HG02763 (cell line): ENCODE data around the gene PRCD.
"Not testable (repeated sequence)": the region's sequence is repeated elsewhere in the genome, so short reads cannot be mapped to it uniquely, and the experiment has no call there.

Source experiments
- ATAC-seq: cut with Tn5 transposase; IDR thresholded peaks from one replicate; pipeline ENCODE4 v1.9.1; 2021; ENCODE audit warnings: mild to moderate bottlenecking, moderate library complexity; ENCODE audit not compliant: unreplicated experiment

PRCD gene

GRCh38 chr17:76525513-76525833 is 14.4 kb upstream of the PRCD start:
- ATAC-seq: not testable (repeated sequence)

DNA sequence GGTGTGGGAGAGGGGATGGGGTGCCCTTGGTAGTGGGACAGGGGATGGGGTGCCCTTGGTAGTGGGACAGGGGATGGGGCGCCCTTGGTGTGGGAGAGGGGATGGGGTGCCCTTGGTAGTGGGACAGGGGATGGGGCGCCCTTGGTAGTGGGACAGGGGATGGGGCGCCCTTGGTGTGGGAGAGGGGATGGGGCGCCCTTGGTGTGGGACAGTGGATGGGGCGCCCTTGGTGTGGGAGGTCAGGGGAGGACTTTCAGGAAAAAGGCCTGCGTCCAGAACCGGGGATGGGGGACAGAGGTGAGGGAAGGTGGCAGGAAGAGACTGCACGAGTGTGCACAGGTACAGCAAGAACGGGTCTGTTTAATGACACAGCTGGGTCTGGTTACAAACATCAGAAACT is 12.8 kb upstream of the PRCD start:
- ATAC-seq: not testable (repeated sequence)

DNA sequence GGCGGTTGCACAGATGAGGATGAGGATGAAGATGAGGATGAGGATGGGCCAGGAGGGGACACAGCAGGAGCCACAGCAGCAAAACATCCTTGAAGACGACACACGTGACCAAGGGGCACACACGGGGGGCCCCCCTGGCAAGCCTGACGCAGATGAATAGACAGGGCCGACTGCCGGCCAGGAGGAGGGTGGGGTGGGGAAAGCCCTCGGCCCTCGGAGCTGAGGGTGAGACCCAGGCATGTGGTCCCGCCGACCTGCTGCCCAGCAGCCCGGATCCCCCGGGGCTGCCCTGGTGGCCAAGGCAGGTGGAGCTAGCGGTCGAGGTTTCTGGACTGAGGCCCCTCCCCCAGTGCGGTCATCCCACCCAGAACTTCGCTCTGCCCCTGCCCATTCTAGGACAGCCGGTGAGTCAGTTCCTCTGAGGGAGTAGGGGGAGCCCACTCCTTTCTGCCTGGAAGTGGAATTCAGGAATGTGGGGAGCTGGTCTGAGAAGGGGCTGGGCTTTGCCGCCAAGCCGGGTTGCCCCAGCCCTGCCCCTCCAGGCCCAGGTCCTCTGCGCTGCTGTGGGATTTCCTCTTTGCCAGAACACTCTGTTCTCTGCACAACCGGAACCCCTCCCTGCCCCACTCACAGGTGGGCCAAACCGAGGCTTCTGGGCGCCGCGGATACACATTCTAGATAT is 12.3 kb upstream of the PRCD start:
- ATAC-seq: peak; percentile 50

DNA sequence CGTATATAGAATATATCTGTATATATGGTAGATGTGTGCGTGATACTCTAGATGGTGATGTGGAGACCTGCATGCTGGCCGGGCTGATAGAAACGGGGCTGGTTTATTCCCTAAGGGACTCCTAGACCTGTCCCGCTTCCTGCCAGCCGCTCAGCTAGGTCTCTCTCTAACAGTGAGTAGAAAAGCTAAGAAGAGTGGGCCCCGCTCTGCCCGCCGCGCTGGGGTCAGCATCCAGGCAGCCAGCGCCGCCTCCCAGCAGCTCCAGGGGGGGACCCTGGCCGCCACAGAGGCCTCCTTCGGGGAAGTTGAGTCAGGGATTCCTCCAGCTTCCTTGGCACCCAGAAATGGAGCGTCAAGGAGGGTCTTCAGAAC is 11.7 kb upstream of the PRCD start:
- ATAC-seq: peak; percentile 35

DNA sequence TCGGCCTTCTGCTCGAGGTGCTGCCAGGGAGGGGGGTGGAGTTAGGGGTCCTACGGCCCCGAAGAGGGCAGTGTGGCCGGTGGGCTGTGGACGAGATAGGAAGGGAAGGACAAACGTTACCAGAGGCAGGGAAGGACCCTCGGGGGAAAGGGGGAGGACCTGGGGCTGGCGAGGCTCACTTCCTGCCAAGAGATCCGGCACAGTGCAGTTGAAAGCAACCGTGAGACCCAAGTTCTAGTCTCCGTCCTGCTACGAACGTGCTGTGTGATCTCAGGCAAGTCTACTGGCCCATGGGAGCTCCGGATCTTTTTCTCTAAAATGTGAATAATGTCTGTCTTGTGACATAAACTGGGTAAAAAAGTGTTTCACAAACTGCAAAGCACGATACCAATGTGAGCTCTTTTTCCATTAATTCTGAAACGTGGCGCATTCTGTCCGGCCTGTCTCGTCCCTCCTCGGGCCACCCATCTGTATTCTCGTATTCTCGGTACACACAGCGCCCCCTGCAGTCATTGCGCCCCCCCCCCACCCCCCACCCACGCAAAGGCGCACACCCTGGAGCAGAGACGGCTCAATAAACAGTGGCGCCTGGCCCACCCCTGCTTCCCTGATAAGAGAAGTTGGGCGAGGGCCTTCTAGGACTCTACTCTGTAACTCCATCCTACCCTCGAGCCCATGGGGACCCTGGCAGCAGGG is 11.2 kb upstream of the PRCD start:
- ATAC-seq: no peak

GRCh38 chr17:76529224-76530094 is 10.4 kb upstream of the PRCD start:
- no peak for ATAC-seq

DNA sequence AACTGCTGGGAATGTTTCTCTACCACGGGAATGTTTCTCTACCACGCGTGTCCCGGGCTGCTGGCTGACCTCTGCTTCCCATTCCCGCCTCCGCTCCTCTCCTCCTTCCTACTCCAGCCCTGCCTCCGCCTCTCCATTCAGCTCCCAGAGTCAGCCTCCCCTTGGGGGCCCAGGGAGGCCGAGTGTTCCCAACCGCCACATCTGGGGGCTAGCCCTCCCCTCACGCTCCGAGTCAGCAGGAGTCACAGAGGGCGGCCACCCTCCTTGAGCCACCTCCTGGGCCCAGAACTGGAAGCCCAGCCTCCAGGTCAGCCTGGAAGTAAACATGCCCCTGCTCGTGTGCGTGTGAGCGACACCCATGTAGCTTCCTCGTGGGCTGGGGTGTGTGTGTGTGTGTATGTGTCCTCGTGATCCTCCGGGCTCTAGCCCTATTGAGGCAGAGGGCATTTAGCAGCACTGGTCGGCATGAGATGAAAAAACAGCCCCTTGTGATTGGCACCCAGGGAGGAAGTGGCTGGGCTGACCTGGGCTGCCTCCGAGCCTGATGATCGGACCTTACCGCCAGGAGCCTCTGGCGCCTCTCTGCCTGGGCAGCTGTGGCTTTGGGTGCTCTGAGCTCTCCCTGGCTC is 9.6 kb upstream of the PRCD start:
- no peak for ATAC-seq

GRCh38 chr17:76530811-76531485 is 8.9 kb upstream of the PRCD start:
- no peak for ATAC-seq

DNA sequence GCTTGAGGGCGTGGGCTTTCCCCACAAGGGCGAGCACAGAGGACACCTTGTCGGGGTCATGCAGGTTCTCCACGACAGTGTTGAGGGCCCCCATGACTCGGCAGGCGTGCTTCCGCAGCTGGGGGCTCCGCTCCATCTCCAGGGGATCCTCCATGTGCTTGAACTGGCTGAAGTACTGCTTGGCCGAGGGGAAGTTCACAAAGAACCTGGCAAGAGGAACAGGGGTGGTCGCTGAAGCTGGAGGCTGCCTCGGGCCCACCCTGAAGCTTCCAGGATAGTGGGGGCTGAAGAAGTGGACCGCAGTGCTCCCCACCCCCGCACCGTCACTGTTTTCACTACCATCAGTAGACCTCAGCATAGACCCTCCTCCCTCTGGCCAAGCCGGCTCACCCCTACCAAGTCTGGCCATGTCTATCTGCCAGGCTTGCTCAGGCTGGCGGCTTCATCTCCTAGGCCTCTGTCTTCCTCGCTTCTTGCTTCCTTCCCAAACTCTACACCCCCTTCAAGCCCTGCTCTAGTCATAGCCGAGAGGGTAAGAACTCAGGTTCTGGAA is 8.3 kb upstream of the PRCD start:
- no peak for ATAC-seq

DNA sequence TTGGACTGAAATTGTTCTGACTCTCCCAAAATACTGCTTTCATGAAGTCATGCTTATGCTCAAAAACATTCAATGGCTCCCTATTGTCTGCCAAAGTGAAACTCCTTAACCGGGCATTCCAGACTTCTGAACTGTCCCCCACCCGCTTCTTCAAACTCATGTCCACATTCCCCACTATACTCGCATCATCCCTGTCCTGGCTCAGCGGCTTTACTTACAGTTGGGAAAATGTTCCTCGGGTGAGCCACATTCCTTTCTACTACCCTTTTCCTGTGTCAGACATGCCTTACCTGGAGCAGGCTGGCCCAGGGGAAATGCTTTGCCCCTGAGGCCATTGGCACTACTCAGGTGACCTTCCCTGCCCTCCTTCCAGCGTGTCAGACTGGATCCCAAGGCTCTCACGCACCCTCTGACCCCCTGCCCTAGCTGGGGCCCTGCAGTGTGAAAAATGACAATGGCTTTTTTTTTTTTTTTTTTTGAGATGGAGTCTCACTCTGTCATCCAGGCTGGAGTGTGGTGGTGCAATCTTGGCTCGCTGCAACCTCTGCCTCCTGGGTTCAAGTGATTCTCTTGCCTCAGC is 7.7 kb upstream of the PRCD start:
- no peak for ATAC-seq

DNA sequence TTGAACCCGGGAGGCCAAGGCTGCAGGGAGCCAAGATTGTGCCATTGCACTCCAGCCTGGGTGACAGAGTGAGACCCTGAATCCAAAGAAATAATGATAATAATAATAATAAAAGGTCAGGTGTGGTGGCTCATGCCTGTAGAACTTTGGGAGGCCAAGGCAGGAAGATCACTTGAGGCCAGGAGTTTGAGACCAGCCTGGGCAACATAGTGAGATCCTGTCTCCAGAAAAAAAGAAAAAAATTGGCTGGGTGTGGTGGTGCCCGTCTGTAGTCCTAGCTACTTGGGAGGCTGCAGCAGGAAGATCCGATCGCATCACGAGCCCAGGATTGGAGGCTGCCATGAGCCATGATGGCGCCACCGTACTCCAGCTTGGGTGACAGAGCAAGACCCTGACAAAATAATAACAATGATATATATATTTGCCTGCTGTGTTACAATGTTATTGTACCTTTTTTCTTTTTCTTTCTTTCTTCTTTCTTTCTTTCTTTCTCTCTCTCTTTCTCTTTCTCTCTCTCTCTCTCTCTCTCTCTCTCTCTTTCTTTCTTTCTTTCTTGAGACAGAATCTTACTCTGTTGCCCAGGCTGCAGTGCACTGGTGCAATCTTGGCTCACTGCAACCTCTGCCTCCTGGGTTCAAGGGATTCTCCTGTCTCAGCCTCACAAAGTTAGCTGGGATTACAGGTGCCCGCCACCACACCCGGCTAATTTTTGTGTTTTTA is 6.0 kb upstream of the PRCD start:
- not testable (repeated sequence) for ATAC-seq

DNA sequence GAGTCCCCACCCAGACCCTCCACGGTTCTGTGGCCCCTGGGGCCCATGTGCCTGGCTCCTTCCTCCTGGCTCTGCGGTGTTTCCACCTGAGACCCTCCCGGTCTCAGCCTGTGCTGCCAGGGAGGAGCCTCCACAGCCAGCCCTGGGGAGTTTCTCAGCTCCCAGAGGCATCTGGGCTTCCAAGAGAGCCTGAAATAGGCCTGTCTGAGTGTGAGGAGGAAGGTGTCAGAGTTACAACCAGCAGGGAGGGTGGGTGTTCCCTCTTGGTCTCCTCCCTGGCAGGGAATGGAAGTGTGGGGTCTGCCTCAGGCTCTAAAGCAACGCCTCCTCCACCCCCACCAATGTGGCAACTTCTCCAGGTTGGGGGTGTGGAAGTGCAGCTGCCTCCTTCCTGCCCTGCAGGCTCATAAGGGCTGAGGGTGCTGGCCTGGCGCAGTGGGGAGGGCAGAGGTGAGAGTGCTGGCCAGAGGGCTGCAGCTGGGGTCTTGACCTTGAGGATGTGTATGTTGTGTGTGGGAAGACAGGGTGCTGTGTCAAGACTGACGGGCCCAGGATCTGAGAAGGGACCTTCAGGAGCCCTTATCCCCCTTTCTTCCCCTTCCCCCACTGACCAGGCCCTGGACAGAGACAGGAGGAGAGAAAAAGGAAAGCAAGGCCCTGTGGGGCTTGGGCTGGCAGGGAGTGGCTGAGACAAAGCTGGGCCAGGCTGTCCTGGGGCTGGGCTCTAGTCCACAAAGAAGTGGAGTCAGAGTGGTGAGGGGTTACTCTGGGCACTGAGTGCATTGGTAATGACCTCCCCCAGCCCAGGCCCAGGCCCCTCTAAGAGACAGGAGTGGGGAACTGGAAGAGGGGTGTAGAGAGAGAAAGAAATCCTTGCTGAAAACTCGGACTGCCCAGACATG is 4.8 kb upstream of the PRCD start:
- no peak for ATAC-seq

GRCh38 chr17:76535788-76536510 is 3.9 kb upstream of the PRCD start:
- no peak for ATAC-seq

DNA sequence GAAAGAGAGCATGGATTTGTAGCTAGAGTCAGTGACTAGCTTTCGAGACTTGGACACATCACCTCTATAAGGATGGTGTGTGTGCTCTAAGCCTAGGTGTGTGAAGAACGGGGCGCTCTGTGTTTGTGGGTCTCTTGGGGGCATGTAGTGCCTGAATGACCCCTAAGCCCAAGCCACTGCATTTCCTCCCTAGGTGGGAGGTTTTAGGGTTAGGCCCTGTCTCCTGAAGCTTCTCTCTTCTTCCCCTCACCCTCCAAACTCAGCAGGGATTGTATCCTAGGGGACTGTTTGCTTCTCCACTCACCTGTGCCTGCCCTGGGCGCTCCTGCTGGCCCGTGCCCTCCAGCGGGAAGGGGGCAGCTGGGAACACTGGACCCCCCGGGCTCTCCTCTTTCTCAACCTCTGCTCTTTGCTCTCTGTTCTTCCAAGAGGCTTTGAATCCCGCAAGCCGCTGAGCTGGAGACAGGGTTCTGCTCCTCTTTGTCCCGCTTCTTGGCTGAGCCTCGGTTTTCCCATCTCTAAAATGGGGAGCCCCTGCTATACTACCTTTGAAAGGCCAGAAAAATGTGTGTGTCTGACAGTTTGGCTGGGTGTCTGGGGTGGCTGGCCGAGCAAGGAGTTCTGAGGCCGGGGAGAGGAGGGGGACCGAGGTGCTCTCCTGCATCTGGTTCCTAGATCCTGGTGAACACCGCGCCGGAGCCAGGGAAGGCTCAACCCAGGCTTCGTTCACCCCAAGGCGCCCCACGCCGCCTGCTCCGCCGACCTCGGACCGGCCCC is 3.1 kb upstream of the PRCD start:
- no peak for ATAC-seq

DNA sequence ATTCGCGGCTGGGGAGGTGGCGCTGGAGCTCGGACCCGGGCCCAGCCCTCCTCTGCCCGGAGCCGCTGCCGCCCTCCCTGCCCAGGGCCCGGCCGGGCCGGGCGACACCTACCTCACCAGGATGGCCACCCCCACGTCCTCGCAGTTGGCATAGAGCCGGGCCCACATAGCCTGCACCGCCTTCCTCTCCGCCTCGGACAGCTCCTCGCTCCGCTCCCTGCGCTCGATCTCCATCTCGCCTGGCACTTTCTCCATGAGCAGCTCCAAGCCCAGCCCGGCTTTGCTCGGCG is 2.6 kb upstream of the PRCD start:
- no peak for ATAC-seq

DNA sequence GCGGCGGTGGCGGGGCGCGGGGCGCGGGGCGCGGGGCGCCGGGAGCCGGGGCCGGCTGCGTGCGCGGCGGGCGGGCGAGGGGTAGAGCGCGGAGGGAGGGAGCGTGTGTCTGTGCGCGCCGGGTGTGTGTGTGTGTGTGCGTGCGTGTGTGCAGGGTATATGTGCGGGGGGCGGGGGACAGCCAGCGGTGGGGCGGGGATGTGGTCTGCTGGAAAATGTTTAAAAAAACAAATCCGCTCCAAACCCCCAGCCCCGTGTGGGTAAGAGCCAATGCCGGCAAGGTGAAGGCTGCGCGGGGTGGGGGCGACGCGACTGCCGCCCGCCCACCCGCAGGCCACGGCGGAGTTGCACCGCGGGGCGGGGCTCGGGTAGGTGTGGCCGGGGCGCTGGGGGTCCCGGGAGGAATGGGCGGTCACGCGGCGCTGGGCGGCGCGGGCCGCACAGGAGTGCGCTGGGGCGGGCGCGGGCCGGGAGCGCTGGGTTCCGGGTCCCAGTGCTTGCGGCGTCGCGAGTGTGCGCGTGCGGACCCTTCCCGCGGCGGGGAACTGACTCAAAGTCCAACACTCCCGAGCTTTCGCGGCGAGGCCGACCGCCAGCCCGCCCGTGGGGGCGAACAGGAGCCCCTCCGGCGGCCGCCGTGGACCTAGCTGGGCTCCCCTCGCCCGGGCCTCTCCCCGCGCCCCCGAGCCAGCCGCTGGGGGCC is 2.1 kb upstream of the PRCD start, which contains the start of gene CYGB:
TSS of gene CYGB (minus strand) at position 132 of the 703 bp plus-strand sequence. CDS start 167 bp downstream, outside the sequence.
- ATAC-seq: no peak
